Measurements from ENCODE around the gene AURKAIP1. TPM values are rescaled to one million over a fixed set of nuclear protein-coding genes. Genes with fewer than 3 reads are reported as not detected.

AURKAIP1 gene
- total and polyA plus RNA-seq, 2 of the 4 experiments (the other 2 are of a cell fraction) = 45.7 to 107 TPM

- H3K4me3 ChIP-seq (ENCODE audit: insufficient read depth, low read depth, low read length) = no peak overlapping the region
- no peaks in the 10 kb centered on the region for H3K9me3 ChIP-seq (ENCODE audit: control insufficient read depth, insufficient read depth, low read length)
- no peak overlapping the region for H4K8ac ChIP-seq (ENCODE audit: low read depth in 2 of 2, low read length in 2 of 2)
- H4K5ac ChIP-seq (ENCODE audit: low read depth, low read length) = no peak overlapping the region
- H4K20me1 ChIP-seq (ENCODE audit: insufficient read depth, low read length) = 0 out of 2 replicates have a peak, but pooled peaks cover 8% of the 10 kb centered on the region
- peaks cover 7% of the 10 kb centered on the region for H3K4me1 ChIP-seq (ENCODE audit: control insufficient read depth, insufficient read depth, low read length)
- no peak overlapping the region for H3K9ac ChIP-seq (ENCODE audit: low read depth, low read length)
- H3K4ac ChIP-seq (ENCODE audit: low read depth, low read length) = no peak overlapping the region
- CTCF ChIA-PET = no interaction called here
- ATAC-seq (ENCODE audit: low read depth) (no peak), DNase-seq (no peak)
- no peak overlapping the region for H2AK9ac ChIP-seq (replicated peaks; ENCODE audit: low read depth, low read length, poor library complexity)
- peaks cover 0 to 26% of the 10 kb centered on the region in 2 experiments; a peak in 2 of 4 replicates for H3K79me1 ChIP-seq (ENCODE audit: low read depth in 1 of 2, low read length in 2 of 2)
- WGBS, 2 experiments (ENCODE audit: extremely low coverage in 2 of 2, insufficient read length in 1 of 2) = 96 to 100% methylated on average over 5 of the region's 5 CpGs
- peak overlapping the region; percentile 63; the same call in 1 of the 2 replicates for H2AK5ac ChIP-seq (ENCODE audit: low read depth, low read length)
- no peaks in the 10 kb centered on the region for H3K27me3 ChIP-seq (ENCODE audit: control insufficient read depth, insufficient read depth, low read length)
- H3K18ac ChIP-seq (ENCODE audit: low read depth, low read length) = no peak overlapping the region
- intact Hi-C loops (cut with micrococcal nuclease) (no loop called here), in situ Hi-C loops (cut with MboI; ENCODE audit: low sequenced_read_pairs) (no loop called here), dilution Hi-C loops (cut with HindIII; ENCODE audit: low sequenced_read_pairs, unreplicated experiment) (no loop called here)
- no peak overlapping the region for H2BK20ac ChIP-seq (ENCODE audit: low read depth, low read length)
- H3K23ac ChIP-seq (ENCODE audit: low read depth, low read length) = no peak overlapping the region
- POLR2A ChIA-PET (ENCODE audit: unreplicated experiment) = no interaction called here
- H2BK5ac ChIP-seq (ENCODE audit: low read depth, low read length, poor library complexity, severe bottlenecking) = peak overlapping the region; percentile 45
- peak overlapping the region; percentile 43 for H2AFZ ChIP-seq (replicated peaks; ENCODE audit: low read length, poor library complexity)
- H3K27ac ChIP-seq (ENCODE audit: insufficient read depth, low read length) = no peak overlapping the region
- peaks cover 2% of the 10 kb centered on the region for H3K36me3 ChIP-seq (ENCODE audit: control insufficient read depth, insufficient read depth, low read length)
- H2BK15ac ChIP-seq (ENCODE audit: low read depth, low read length) = 0 out of 3 replicates have a peak overlapping the region, but pooled peaks have one; percentile 28
- H3K56ac ChIP-seq (ENCODE audit: extremely low read depth, insufficient read depth, low read length) = no peak overlapping the region
- H3K4me2 ChIP-seq (ENCODE audit: low read depth, low read length) = no peak overlapping the region
- H4K91ac ChIP-seq (ENCODE audit: insufficient read depth, low read depth, low read length) = no peak overlapping the region
- 0 out of 2 replicates have a peak, but pooled peaks cover 3% of the 10 kb centered on the region for H3K9me1 ChIP-seq (ENCODE audit: insufficient read depth, low read length)
- no TSS peak for BruUV-seq (replicated peaks)
- no peak overlapping the region for H2BK120ac ChIP-seq (ENCODE audit: low read depth, low read length)
- TF ChIP-seq BHLHE40 (IDR thresholded peaks at IDR 0.05; ENCODE audit: low read depth, low read length) (no peak), MAZ (IDR thresholded peaks at IDR 0.05; ENCODE audit: borderline replicate concordance, low read depth, low read length) (no peak), FOS (IDR thresholded peaks at IDR 0.05; ENCODE audit: low read depth, low read length) (no peak), CTCF (conservative IDR thresholded peaks at IDR 0.05; ENCODE audit: low read depth, low read length) (no peak), CHD1 (IDR thresholded peaks at IDR 0.05; ENCODE audit: low read depth, low read length) (no peak), CEBPB (IDR thresholded peaks at IDR 0.05; ENCODE audit: low read depth, low read length) (no peak), RFX5 (IDR thresholded peaks at IDR 0.05; ENCODE audit: low read depth, low read length) (no peak)
- no peak overlapping the region for H3K14ac ChIP-seq (replicated peaks; ENCODE audit: low read depth, low read length)
Measured at GRCh38 chr1:1367315-1367714, 7.7 kb downstream of the AURKAIP1 start.
